Ramos (cell line): ENCODE results near the gene CHRD.
"Not testable (repeated sequence)": the region's sequence is repeated elsewhere in the genome, so short reads cannot be mapped to it uniquely, and the experiment has no call there.

Experiments
- in situ Hi-C: fragments of 300-500 bp; cut with MboI; formaldehyde crosslinking; loops from one replicate; pipeline ENCODE4 v1.14.3; 2022; ENCODE audit warnings: low sequenced_read_pairs; ENCODE audit not compliant: unreplicated experiment

Gene CHRD

GRCh38 chr3:184409946-184410500, 30.2 kb downstream of the CHRD start:
- in situ Hi-C loops: no loop called here

GRCh38 chr3:184414418-184415202, 34.8 kb downstream of the CHRD start:
- in situ Hi-C loops: no loop called here

- in situ Hi-C loops: no loop called here
Observed at GRCh38 chr3:184415203-184415490, 35.3 kb downstream of the CHRD start.

- in situ Hi-C loops: no loop called here
Observed at GRCh38 chr3:184417619-184418327, 37.9 kb downstream of the CHRD start.

- in situ Hi-C loops: no loop called here
Observed at GRCh38 chr3:184419171-184419570, 39.3 kb downstream of the CHRD start.

GRCh38 chr3:184423561-184423960, 43.7 kb downstream of the CHRD start:
- in situ Hi-C loops: no loop called here

GRCh38 chr3:184426691-184427141, 46.9 kb downstream of the CHRD start:
- in situ Hi-C loops: no loop called here

- in situ Hi-C loops: no loop called here
Observed at GRCh38 chr3:184428561-184429175, 48.8 kb downstream of the CHRD start.

GRCh38 chr3:184429786-184430185, 49.9 kb downstream of the CHRD start:
- in situ Hi-C loops: no loop called here

- in situ Hi-C loops: no loop called here
Observed at GRCh38 chr3:184430940-184431339, 51.1 kb downstream of the CHRD start.

GRCh38 chr3:184433178-184433577, 53.3 kb downstream of the CHRD start:
- in situ Hi-C loops: not testable (repeated sequence)

- in situ Hi-C loops: no loop called here
Observed at GRCh38 chr3:184439096-184439495, 59.2 kb downstream of the CHRD start.
